HG03457 (cell line): ENCODE results near the gene FBXO47.

Source experiments
- ATAC-seq: cut with Tn5 transposase; IDR thresholded peaks from one replicate; pipeline ENCODE4 v1.9.1; 2021; ENCODE audit warnings: moderate number of reproducible peaks; ENCODE audit not compliant: unreplicated experiment

Gene FBXO47

GRCh38 chr17:38967290-38967738 is at the start of gene FBXO47:
Gene FBXO47, minus strand, starts transcription at chr17:38967403. Its CDS starts 4,378 bp downstream, at chr17:38963025.
- ATAC-seq = no peak

GRCh38 chr17:39016193-39017153 is 49.3 kb upstream of the FBXO47 start:
- ATAC-seq = no peak

- no peak for ATAC-seq
Observed at GRCh38 chr17:39015546-39015935, 48.3 kb upstream of the FBXO47 start.

GRCh38 chr17:39014795-39015545 is 47.8 kb upstream of the FBXO47 start:
- ATAC-seq = no peak

- ATAC-seq = no peak
Observed at GRCh38 chr17:39014044-39014794, 47.0 kb upstream of the FBXO47 start.

GRCh38 chr17:39012725-39013124 is 45.5 kb upstream of the FBXO47 start:
- ATAC-seq = no peak

- no peak for ATAC-seq
Observed at GRCh38 chr17:39011907-39012468, 44.8 kb upstream of the FBXO47 start.

- ATAC-seq = no peak
Observed at GRCh38 chr17:39009581-39010001, 42.4 kb upstream of the FBXO47 start.

GRCh38 chr17:39008633-39009032 is 41.4 kb upstream of the FBXO47 start:
- no peak for ATAC-seq

GRCh38 chr17:39002991-39003715 is 36.0 kb upstream of the FBXO47 start:
- no peak for ATAC-seq

- no peak for ATAC-seq
Observed at GRCh38 chr17:39001703-39002637, 34.8 kb upstream of the FBXO47 start.

GRCh38 chr17:39000021-39000601 is 32.9 kb upstream of the FBXO47 start:
- ATAC-seq = no peak

- no peak for ATAC-seq
Observed at GRCh38 chr17:38996660-38997337, 29.6 kb upstream of the FBXO47 start.

GRCh38 chr17:38994026-38994425 is 26.8 kb upstream of the FBXO47 start:
- no peak for ATAC-seq

GRCh38 chr17:38984666-38985065 is 17.5 kb upstream of the FBXO47 start:
- no peak for ATAC-seq

- ATAC-seq = no peak
Observed at GRCh38 chr17:38982858-38983746, 15.9 kb upstream of the FBXO47 start.

GRCh38 chr17:38981636-38982035 is 14.4 kb upstream of the FBXO47 start:
- no peak for ATAC-seq
